GM21526 (cell line): Measurements from ENCODE around the gene SCG3.
"Not testable (repeated sequence)": the region's sequence is repeated elsewhere in the genome, so short reads cannot be mapped to it uniquely, and the experiment has no call there.

Source experiments
- ATAC-seq: cut with Tn5 transposase; IDR thresholded peaks from one replicate; pipeline ENCODE4 v1.9.1; 2021; ENCODE audit warnings: moderate library complexity; ENCODE audit not compliant: unreplicated experiment, low FRiP score

The SCG3 gene

GRCh38 chr15:51681303-51681963, at the start of gene SCG3:
Gene SCG3 (plus strand): TSS chr15:51681503. CDS start chr15:51681756, 253 bp downstream.
- no peak for ATAC-seq

GRCh38 chr15:51634591-51635198, 46.6 kb upstream of the SCG3 start:
- ATAC-seq, result no peak

- no peak for ATAC-seq
Measured at GRCh38 chr15:51641490-51642130, 39.7 kb upstream of the SCG3 start.

- ATAC-seq, result no peak
Measured at GRCh38 chr15:51642696-51643095, 38.6 kb upstream of the SCG3 start.

DNA sequence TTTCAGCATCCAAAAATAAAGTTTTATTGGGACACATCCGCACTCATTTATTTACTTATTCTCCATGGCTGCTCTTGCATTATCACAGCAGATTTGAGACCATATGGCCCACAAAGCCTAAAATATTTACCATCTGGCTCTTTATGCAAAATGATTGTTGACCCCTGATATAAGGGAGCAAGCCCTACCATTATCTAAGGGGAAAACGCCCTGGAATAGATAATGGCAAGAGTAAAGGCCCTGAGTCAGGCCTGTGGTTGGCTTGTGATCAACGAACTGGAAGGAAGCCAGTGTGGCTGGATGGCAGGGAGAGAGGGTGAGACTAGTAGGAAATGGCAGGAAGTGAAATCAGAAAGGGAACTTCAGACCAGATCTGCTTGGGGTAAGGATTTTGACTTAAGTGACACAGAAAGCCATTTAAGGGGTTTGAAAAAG, 34.2 kb upstream of the SCG3 start:
- ATAC-seq, result no peak

DNA sequence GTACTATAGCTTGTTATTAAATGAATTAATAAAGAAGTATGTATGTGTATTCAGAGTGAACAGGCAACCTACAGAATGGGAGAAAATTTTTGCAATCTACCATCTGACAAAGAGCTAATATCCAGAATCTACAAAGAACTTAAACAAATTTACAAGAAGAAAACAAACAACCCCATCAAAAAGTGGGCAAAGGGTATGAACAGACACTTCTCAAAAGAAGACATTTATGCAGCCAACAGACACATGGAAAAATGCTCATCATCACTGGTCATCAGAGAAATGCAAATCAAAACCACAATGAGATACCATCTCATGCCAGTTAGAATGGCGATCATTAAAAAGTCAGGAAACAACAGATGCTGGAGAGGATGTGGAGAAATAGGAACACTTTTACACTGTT, 33.2 kb upstream of the SCG3 start:
- not testable (repeated sequence) for ATAC-seq

DNA sequence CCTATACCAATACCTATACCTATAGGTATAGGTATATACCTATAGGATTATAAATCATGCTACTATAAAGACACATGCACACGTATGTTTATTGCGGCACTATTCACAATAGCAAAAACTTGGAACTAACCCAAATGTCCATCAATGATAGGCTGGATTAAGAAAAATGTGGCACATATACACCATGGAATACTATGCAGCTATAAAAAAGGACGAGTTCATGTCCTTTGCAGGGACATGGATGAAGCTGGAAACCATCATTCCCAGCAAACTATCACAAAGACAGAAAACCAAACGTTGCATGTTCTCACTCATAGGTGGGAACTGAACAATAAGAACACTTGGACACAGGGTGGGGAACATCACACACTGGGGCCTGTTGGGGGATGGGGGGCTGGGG, 32.7 kb upstream of the SCG3 start:
- not testable (repeated sequence) for ATAC-seq

DNA sequence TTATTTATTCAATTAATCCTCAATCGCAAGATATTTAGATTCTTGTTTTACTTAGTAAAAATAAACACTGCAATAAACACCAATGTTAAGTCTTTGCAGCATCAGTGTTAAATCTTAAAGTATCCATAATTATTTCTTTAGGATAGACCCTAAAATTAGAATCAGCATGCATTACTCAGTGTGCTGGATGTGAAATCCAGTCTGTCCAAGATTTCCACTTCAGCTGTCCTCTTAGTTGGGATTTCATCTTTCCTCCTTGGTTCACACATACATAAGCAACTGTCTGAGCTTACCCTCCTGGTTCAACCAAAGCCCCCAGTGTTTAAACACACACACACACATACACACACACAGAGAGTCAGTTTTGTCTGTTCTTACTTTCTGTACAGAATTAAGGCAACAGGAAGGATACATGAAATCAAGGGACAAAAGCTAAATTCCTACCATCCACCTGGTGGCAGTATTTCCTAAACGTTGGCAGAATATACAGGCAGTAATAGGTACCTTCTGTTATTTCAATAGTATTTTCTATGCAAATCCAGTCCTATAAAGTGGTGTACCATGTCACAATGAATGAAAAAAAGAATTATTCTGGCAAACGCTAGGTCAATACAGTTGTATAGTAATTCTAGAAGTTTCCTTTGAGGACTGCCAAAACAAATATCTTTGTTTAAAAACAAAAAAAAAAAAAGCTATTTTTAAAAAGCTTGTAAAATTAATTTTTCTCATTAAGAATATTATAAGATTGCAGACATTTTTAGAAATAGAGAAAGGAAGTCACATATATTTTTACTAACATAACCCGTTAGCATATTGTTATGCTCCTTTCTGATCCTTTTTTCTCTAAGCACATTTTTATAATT, 31.4 kb upstream of the SCG3 start:
- ATAC-seq, result no peak

DNA sequence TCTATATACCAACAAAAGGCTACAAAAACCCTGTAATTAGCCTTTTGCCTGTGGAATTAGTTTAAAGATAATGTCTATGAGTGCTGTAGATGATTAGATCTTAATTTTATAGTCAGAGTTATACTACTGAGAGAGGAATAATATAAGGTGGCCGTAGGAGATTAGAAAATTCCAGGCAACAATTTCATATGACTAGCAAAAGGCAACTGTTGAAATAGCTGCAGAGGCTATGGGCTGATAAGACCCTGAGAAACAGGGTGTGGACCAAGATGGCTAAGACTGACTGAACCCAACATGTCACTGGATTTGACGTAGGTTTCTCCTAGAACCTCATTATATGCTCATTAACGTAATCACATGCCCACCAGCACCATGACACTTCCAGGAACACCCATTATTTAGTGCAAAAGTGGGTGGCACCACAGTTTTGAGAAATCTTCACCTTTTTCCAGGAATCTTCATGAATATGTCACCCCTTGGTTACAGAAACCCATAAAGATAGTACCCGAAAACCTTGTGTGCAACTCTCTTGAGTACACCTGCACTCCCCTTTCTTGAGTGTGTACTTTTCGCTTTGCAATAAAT, 29.1 kb upstream of the SCG3 start:
- no peak for ATAC-seq

DNA sequence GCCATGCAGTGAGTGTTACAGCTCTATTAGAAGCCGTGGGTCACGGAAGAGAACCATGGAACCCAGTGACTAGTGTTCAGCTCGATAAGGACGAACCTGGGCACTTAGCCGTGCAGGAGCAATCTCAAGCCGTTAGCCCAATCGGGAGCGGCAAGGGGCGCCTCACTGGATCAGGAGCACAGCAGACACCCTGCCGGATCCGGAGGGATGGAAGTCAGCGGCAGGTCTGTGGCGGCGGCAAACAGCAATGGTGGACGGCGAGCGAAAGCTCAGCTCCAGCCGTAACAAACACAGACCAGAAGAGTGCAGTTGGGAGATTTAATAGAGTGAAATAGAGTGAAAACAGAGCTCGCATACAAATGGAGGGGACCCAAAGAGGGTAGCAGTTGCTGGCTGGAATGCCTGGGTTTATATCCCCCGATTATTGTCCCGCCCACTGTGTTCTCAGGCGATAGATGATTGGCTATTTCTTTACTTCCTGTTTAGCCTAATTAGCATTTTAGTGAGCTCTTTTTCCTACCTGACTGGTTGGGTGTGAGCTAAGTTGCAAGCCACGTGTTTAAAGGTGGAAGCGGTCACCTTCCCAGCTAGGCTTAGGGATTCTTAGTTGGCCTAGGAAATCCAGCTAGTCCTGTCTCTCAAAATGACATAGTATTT, 25.8 kb upstream of the SCG3 start:
- ATAC-seq, result not testable (repeated sequence)

- no peak for ATAC-seq
Measured at GRCh38 chr15:51658664-51659063, 22.6 kb upstream of the SCG3 start.

- no peak for ATAC-seq
Measured at GRCh38 chr15:51661072-51661471, 20.2 kb upstream of the SCG3 start.

GRCh38 chr15:51667478-51667877, 13.8 kb upstream of the SCG3 start:
- ATAC-seq, result no peak

DNA sequence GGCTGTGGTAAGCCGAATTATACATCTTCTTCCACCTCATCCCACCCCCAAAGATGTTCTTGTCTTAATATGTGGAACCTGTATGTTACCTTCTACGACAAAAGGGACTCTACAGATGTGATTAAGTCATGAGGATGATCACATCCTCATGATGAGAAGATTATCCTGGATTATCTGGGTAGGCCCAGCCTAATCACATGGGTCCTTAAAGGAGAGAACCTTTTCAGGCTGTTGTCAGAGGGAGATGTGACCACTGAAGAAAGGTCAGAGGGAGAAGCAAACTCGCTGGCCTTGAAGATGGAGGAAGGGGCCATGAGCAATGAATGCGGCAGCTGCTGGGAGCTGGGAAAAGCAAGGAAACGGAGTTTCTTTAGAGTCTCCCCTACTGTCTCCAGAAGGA, 12.9 kb upstream of the SCG3 start:
- no peak for ATAC-seq

DNA sequence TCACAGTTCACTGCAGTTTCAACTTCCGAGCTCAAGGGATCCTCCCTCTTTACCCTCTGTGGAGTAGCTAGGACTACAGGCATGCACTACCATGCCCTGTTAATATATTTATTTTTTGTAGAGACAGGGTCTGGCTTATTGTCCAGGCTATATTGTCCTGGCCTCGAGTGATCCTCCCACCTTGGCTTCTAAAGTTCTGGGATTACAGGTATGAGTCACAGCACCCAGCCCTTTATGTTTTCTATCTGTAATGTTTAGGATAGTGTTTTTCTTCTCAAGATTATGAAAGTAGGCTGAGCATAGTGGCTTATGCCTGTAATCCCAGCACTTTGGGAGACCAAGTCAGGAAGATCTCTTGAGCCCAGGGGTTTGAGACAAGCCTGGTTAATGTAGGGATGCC, 11.9 kb upstream of the SCG3 start:
- ATAC-seq, result no peak

DNA sequence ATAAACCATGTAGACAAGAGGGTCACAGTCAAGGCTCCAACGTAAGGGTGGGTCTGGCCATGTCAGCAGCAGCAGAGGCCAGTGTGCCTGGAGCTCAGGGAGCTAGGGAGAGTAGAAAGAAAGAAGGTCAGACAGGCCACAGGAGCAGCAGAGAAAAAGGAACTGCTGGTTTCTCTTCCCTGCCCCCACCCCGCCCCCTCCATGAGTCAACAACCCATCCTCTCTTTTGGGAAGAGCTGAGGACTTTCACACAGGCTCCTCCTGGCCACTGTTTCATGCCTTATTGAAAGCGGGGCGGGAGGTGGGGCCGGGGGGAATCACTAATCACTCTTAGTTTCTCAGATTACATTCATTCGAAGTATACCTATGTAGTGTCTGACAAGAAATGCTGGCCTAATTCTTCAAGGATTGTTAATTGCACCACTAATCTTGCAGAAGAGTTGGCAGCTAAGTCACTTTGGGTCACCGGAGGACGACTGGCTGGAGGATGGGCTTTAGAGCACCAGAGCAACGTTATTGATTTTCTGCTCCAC, 9.1 kb upstream of the SCG3 start:
- ATAC-seq, result no peak

DNA sequence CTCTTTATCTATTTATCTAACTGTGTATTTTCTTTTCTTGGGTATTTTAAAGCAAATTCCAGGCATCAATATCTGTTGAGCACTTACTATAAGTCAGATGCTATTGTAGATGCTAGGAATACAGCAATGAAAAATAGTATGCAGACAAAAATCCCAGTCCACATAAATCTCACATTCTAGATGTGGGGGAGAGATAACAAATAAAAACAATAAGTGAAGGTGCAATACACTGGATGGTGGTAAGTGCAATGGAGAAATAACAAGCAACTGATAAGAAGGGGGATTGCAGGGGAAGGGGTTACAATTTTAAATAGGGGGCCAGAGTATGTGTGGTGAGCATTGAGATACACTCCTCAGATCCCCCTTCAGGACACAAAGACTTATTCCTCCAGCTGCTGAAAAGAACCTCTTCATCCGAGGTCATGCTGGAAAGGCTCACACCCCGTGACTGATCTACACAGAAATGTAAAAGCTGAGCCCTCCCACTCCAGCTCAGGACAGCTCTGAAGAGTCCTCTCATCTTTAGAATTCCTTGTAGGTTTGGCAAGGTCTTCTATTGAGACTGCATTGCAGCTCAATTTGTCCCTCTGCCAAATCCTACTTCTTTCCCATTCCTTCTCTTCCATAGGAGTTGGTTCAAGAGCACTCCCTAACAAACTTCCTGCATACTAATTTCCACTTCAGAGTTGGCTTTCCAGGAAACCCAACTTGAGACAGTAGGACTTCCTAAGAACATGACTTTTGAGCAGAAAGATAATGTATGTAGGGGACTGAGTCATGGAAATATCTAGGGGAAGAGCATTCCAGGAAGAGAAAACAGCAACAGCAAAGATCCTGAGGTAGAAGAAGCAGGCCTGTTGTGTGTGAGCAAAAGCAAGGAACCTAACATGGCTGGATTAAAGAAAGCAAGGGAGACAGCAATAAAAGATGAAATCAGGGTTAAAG, 8.1 kb upstream of the SCG3 start:
- no peak for ATAC-seq

DNA sequence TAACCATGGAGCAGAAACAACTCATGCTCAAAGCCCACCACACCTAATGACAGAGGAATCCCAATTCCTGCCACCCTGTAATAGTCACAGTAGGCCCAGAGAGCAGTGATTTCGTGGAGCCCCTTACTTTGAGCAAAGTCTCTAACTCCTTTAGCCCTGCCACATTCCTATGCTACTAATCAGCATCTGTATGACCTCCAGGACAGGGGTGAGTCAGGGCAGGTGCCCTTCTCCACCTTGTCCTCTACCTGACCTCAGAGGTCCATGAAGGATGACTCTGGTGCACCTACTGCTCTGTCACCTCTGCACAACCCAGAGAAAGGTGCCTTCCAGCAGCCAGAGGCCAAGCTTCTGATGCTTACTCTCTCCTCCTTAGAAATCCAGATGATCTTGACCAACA, 6.1 kb upstream of the SCG3 start:
- no peak for ATAC-seq

- ATAC-seq, result no peak
Measured at GRCh38 chr15:51677021-51677420, 4.3 kb upstream of the SCG3 start.
